Measurements from ENCODE around the gene ARL5A. TPM values are rescaled to one million over a fixed set of nuclear protein-coding genes. Genes with fewer than 3 reads are reported as not detected.
A peak's percentile ranks its signal among the peaks of the same experiment; 100 is the strongest.
"Not testable (repeated sequence)": the region's sequence is repeated elsewhere in the genome, so short reads cannot be mapped to it uniquely, and the experiment has no call there.

Gene ARL5A
- polyA plus RNA-seq = 10 to 100 TPM; 14.9 to 43.4 (median 29.8) TPM
- long read RNA-seq, donor 1 = 0 reads
- long read RNA-seq, donor 2, full-length matches to known transcripts = 6 of 6 reads
- long read RNA-seq, donor 2, partial matches to known transcripts = 0 of 6 reads
- long read RNA-seq, donor 2, other reads (novel, unspliced or antisense) = 0 of 6 reads
- long read RNA-seq, donor 3, full-length matches to known transcripts = 22 of 43 reads
- long read RNA-seq, donor 3, partial matches to known transcripts = 21 of 43 reads
- long read RNA-seq, donor 3, other reads (novel, unspliced or antisense) = 0 of 43 reads
- long read RNA-seq, donor 4 = 0 reads
- long read RNA-seq, donor 5, full-length matches to known transcripts = 6 of 6 reads
- long read RNA-seq, donor 5, partial matches to known transcripts = 0 of 6 reads
- long read RNA-seq, donor 5, other reads (novel, unspliced or antisense) = 0 of 6 reads
- long read RNA-seq, donor 6, full-length matches to known transcripts = 24 of 24 reads
- long read RNA-seq, donor 6, partial matches to known transcripts = 0 of 24 reads
- long read RNA-seq, donor 6, other reads (novel, unspliced or antisense) = 0 of 24 reads
- long read RNA-seq, donor 7 = 0 reads
- long read RNA-seq, donor 8, full-length matches to known transcripts = 2 of 2 reads
- long read RNA-seq, donor 8, partial matches to known transcripts = 0 of 2 reads
- long read RNA-seq, donor 8, other reads (novel, unspliced or antisense) = 0 of 2 reads
- long read RNA-seq, donor 9, full-length matches to known transcripts = 7 of 7 reads
- long read RNA-seq, donor 9, partial matches to known transcripts = 0 of 7 reads
- long read RNA-seq, donor 9, other reads (novel, unspliced or antisense) = 0 of 7 reads
- long read RNA-seq, donor 10, full-length matches to known transcripts = 13 of 13 reads
- long read RNA-seq, donor 10, partial matches to known transcripts = 0 of 13 reads
- long read RNA-seq, donor 10, other reads (novel, unspliced or antisense) = 0 of 13 reads

- Histone ChIP-seq H3K9me3 (ENCODE audit: control insufficient read depth in 2 of 2, insufficient read depth in 1 of 2, low read depth in 1 of 2, low read length in 1 of 2) (no peaks in the 10 kb centered on the region), H3K36me3 (ENCODE audit: control insufficient read depth in 3 of 3, insufficient read depth in 2 of 3, low read depth in 1 of 3, low read length in 3 of 3) (no peaks in the 10 kb centered on the region), H3K27ac (ENCODE audit: low read depth in 1 of 3, low read length in 2 of 3) (peak within 1 kb of the TSS; percentile 79 to 84 (median 82)), H3K4me3 (ENCODE audit: low read depth in 1 of 3, low read length in 3 of 3) (peak within 1 kb of the TSS; percentile 79 to 93 (median 88)), H3K27me3 (ENCODE audit: control insufficient read depth in 3 of 3, insufficient read depth in 3 of 3, low read length in 3 of 3) (no peaks in the 10 kb centered on the region), H3K4me1 (ENCODE audit: control insufficient read depth in 3 of 3, insufficient read depth in 2 of 3, low read depth in 1 of 3, low read length in 2 of 3) (peaks cover 0 to 23% (median 4%) of the 10 kb centered on the region in 3 donors)
- FAIRE-seq (no peak), DNase-seq (peak; percentile 96 to 99)
- 0 to 1% (median 0%) methylated on average over 52 to 64 of the region's 64 CpGs for WGBS, 3 donors
Observed at GRCh38 chr2:151828143-151828889, at the start of gene ARL5A. ARL5A (minus strand) TSS chr2:151828421; CDS start chr2:151828176, 245 bp downstream.

DNA sequence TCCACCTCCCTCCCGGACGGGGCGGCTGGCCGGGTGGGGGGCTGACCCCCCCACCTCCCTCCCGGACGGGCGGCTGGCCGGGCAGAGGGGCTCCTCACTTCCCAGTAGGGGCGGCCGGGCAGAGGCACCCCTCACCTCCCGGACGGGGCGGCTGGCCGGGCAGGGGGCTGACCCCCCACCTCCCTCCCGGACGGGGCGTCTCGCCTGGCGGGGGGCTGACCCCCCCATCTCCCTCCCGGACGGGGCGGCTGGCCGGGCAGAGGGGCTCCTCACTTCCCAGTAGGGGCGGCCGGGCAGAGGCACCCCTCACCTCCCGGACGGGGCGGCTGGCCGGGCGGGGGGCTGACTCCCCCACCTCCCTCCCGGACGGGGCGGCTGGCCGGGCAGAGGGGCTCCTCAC, 47.4 kb upstream of the ARL5A start:
- H3K36me3 ChIP-seq (ENCODE audit: control insufficient read depth in 3 of 3, insufficient read depth in 2 of 3, low read depth in 1 of 3, low read length in 3 of 3); H3K4me3 ChIP-seq (ENCODE audit: low read depth in 1 of 3, low read length in 3 of 3); H3K27ac ChIP-seq (ENCODE audit: low read depth in 1 of 3, low read length in 2 of 3); DNase-seq; FAIRE-seq; H3K27me3 ChIP-seq (ENCODE audit: control insufficient read depth in 3 of 3, insufficient read depth in 3 of 3, low read length in 3 of 3); H3K4me1 ChIP-seq (ENCODE audit: control insufficient read depth in 3 of 3, insufficient read depth in 2 of 3, low read depth in 1 of 3, low read length in 2 of 3); H3K9me3 ChIP-seq (ENCODE audit: control insufficient read depth in 2 of 2, insufficient read depth in 1 of 2, low read depth in 1 of 2, low read length in 1 of 2): not testable (repeated sequence)
- 67 to 93% (median 84%) methylated on average over 3 to 27 of the region's 34 CpGs for WGBS, 3 donors

DNA sequence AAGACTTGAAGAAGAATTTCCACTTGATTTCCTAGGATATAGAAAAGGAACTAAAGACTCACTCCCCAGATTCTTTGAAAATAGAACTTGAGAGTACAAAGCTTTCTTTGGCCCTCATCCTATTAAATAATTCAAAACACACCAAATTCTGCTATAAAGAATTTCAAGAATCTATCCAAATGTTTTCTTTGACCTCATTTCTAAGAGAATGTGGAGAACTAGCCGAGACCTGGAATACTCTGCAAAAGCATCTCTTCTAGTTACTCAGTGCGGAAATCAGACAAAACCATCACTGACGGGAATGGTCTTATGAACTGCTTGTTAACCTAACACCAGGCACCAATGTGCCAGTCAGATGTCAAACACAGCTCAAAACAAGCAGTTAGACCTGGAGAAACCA, 44.2 kb upstream of the ARL5A start:
- 87 to 88% (median 88%) methylated on average over 3 of the region's 3 CpGs for WGBS, 3 donors
- H3K9me3 ChIP-seq (ENCODE audit: control insufficient read depth in 2 of 2, insufficient read depth in 1 of 2, low read depth in 1 of 2, low read length in 1 of 2) = no peaks in the 10 kb centered on the region
- no peak overlapping the region for H3K27ac ChIP-seq (ENCODE audit: low read depth in 1 of 3, low read length in 2 of 3)
- H3K27me3 ChIP-seq (ENCODE audit: control insufficient read depth in 3 of 3, insufficient read depth in 3 of 3, low read length in 3 of 3) = no peaks in the 10 kb centered on the region
- H3K36me3 ChIP-seq (ENCODE audit: control insufficient read depth in 3 of 3, insufficient read depth in 2 of 3, low read depth in 1 of 3, low read length in 3 of 3) = no peaks in the 10 kb centered on the region
- FAIRE-seq (no peak), DNase-seq (no peak)
- no peaks in the 10 kb centered on the region for H3K4me1 ChIP-seq (ENCODE audit: control insufficient read depth in 3 of 3, insufficient read depth in 2 of 3, low read depth in 1 of 3, low read length in 2 of 3)
- H3K4me3 ChIP-seq (ENCODE audit: low read depth in 1 of 3, low read length in 3 of 3) = no peak overlapping the region

DNA sequence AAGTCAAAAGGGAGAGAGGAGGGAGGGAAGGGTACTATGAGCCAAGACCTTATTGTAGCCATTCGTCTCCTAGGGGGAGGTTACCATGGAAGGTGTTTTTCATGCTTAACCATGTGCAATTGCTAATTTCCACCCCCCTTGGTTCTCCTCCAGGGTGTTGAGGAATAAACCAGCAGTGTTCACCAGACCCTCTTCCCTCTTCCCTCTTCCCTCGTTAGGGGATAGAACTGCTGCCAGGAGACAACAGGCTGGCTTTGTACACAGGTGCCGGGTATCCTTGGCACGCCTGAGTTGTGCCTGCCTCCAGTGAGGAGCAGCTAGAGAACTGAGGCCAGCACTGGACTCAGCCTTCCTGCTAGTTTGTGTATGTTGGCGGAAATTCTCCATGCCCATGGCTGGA, 41.1 kb upstream of the ARL5A start:
- no peak for FAIRE-seq
- Histone ChIP-seq H3K36me3 (ENCODE audit: control insufficient read depth in 3 of 3, insufficient read depth in 2 of 3, low read depth in 1 of 3, low read length in 3 of 3) (no peaks in the 10 kb centered on the region), H3K9me3 (ENCODE audit: control insufficient read depth in 2 of 2, insufficient read depth in 1 of 2, low read depth in 1 of 2, low read length in 1 of 2) (no peaks in the 10 kb centered on the region), H3K4me1 (ENCODE audit: control insufficient read depth in 3 of 3, insufficient read depth in 2 of 3, low read depth in 1 of 3, low read length in 2 of 3) (no peaks in the 10 kb centered on the region), H3K27ac (ENCODE audit: low read depth in 1 of 3, low read length in 2 of 3) (no peak overlapping the region), H3K4me3 (ENCODE audit: low read depth in 1 of 3, low read length in 3 of 3) (no peak overlapping the region), H3K27me3 (ENCODE audit: control insufficient read depth in 3 of 3, insufficient read depth in 3 of 3, low read length in 3 of 3) (no peaks in the 10 kb centered on the region)
- 78 to 80% (median 79%) methylated on average over 5 of the region's 5 CpGs for WGBS, 3 donors
- DNase-seq = no peak

GRCh38 chr2:151862700-151863099, 34.5 kb upstream of the ARL5A start:
- Histone ChIP-seq H3K4me1 (ENCODE audit: control insufficient read depth in 3 of 3, insufficient read depth in 2 of 3, low read depth in 1 of 3, low read length in 2 of 3) (no peaks in the 10 kb centered on the region), H3K9me3 (ENCODE audit: control insufficient read depth in 2 of 2, insufficient read depth in 1 of 2, low read depth in 1 of 2, low read length in 1 of 2) (no peaks in the 10 kb centered on the region), H3K27me3 (ENCODE audit: control insufficient read depth in 3 of 3, insufficient read depth in 3 of 3, low read length in 3 of 3) (no peaks in the 10 kb centered on the region), H3K36me3 (ENCODE audit: control insufficient read depth in 3 of 3, insufficient read depth in 2 of 3, low read depth in 1 of 3, low read length in 3 of 3) (no peaks in the 10 kb centered on the region), H3K27ac (ENCODE audit: low read depth in 1 of 3, low read length in 2 of 3) (no peak overlapping the region), H3K4me3 (ENCODE audit: low read depth in 1 of 3, low read length in 3 of 3) (no peak overlapping the region)
- no peak for DNase-seq
- no peak for FAIRE-seq
- WGBS, 3 donors = 89 to 94% (median 92%) methylated on average over 5 of the region's 5 CpGs

- no peaks in the 10 kb centered on the region for H3K36me3 ChIP-seq (ENCODE audit: control insufficient read depth in 3 of 3, insufficient read depth in 2 of 3, low read depth in 1 of 3, low read length in 3 of 3)
- H3K27ac ChIP-seq (ENCODE audit: low read depth in 1 of 3, low read length in 2 of 3) = no peak overlapping the region
- no peaks in the 10 kb centered on the region for H3K27me3 ChIP-seq (ENCODE audit: control insufficient read depth in 3 of 3, insufficient read depth in 3 of 3, low read length in 3 of 3)
- no peaks in the 10 kb centered on the region for H3K4me1 ChIP-seq (ENCODE audit: control insufficient read depth in 3 of 3, insufficient read depth in 2 of 3, low read depth in 1 of 3, low read length in 2 of 3)
- 79 to 88% (median 82%) methylated on average over 4 of the region's 4 CpGs for WGBS, 3 donors
- DNase-seq (no peak), FAIRE-seq (no peak)
- H3K9me3 ChIP-seq (ENCODE audit: control insufficient read depth in 2 of 2, insufficient read depth in 1 of 2, low read depth in 1 of 2, low read length in 1 of 2) = no peaks in the 10 kb centered on the region
- H3K4me3 ChIP-seq (ENCODE audit: low read depth in 1 of 3, low read length in 3 of 3) = no peak overlapping the region
Observed at GRCh38 chr2:151861174-151861573, 33.0 kb upstream of the ARL5A start.

- no peak for FAIRE-seq
- no peaks in the 10 kb centered on the region for H3K4me1 ChIP-seq (ENCODE audit: control insufficient read depth in 3 of 3, insufficient read depth in 2 of 3, low read depth in 1 of 3, low read length in 2 of 3)
Observed at GRCh38 chr2:151860613-151861146, 32.5 kb upstream of the ARL5A start.

GRCh38 chr2:151860210-151860609, 32.0 kb upstream of the ARL5A start:
- no peaks in the 10 kb centered on the region for H3K9me3 ChIP-seq (ENCODE audit: control insufficient read depth in 2 of 2, insufficient read depth in 1 of 2, low read depth in 1 of 2, low read length in 1 of 2)
- no peak overlapping the region for H3K27ac ChIP-seq (ENCODE audit: low read depth in 1 of 3, low read length in 2 of 3)
- DNase-seq = no peak
- H3K4me1 ChIP-seq (ENCODE audit: control insufficient read depth in 3 of 3, insufficient read depth in 2 of 3, low read depth in 1 of 3, low read length in 2 of 3) = no peaks in the 10 kb centered on the region
- no peaks in the 10 kb centered on the region for H3K36me3 ChIP-seq (ENCODE audit: control insufficient read depth in 3 of 3, insufficient read depth in 2 of 3, low read depth in 1 of 3, low read length in 3 of 3)
- H3K4me3 ChIP-seq (ENCODE audit: low read depth in 1 of 3, low read length in 3 of 3) = no peak overlapping the region
- FAIRE-seq = no peak
- WGBS, 3 donors = 70 to 75% (median 73%) methylated on average over 4 of the region's 4 CpGs
- H3K27me3 ChIP-seq (ENCODE audit: control insufficient read depth in 3 of 3, insufficient read depth in 3 of 3, low read length in 3 of 3) = no peaks in the 10 kb centered on the region

More at GRCh38 chr2:151860613-151861146, 32.5 kb upstream of the ARL5A start:
- Histone ChIP-seq H3K36me3 (ENCODE audit: control insufficient read depth in 3 of 3, insufficient read depth in 2 of 3, low read depth in 1 of 3, low read length in 3 of 3) (no peaks in the 10 kb centered on the region), H3K27ac (ENCODE audit: low read depth in 1 of 3, low read length in 2 of 3) (no peak overlapping the region), H3K9me3 (ENCODE audit: control insufficient read depth in 2 of 2, insufficient read depth in 1 of 2, low read depth in 1 of 2, low read length in 1 of 2) (no peaks in the 10 kb centered on the region), H3K4me3 (ENCODE audit: low read depth in 1 of 3, low read length in 3 of 3) (no peak overlapping the region), H3K27me3 (ENCODE audit: control insufficient read depth in 3 of 3, insufficient read depth in 3 of 3, low read length in 3 of 3) (no peaks in the 10 kb centered on the region)
- DNase-seq = peak in 1 of 2 donors; percentile 7
- WGBS, 3 donors = 68 to 89% (median 75%) methylated on average over 5 of the region's 5 CpGs
